Stimulated activated CD4-positive, alpha-beta T cell treated with anti-CD3 and anti-CD28 coated beads, Interleukin-4, amount 100 ng/mL, for 4 hours (primary cell): Measurements from ENCODE around the gene APPL1.

Source experiments
- DNase-seq, 2 experiments: peaks; one replicate each; pipeline ENCODE4 v3.0.0-alpha.2; 2020

The APPL1 gene

GRCh38 chr3:57227204-57227929, at the start of gene APPL1:
Gene APPL1, plus strand, starts transcription at chr3:57227729. Its CDS starts 155 bp downstream, at chr3:57227884.
- DNase-seq: peak; percentile 83 to 90

GRCh38 chr3:57179580-57180410, 47.7 kb upstream of the APPL1 start:
- DNase-seq: no peak

GRCh38 chr3:57184526-57184925, 43.0 kb upstream of the APPL1 start:
- DNase-seq: no peak

- no peak for DNase-seq
Observed at GRCh38 chr3:57192028-57192427, 35.5 kb upstream of the APPL1 start.

- DNase-seq: no peak
Observed at GRCh38 chr3:57194641-57195040, 32.9 kb upstream of the APPL1 start.

GRCh38 chr3:57199895-57200297, 27.6 kb upstream of the APPL1 start, which contains the start of gene HESX1:
Gene HESX1, minus strand, starts transcription at chr3:57199978. Its CDS starts 60 bp downstream, at chr3:57199918.
- no peak for DNase-seq

GRCh38 chr3:57206423-57206822, 21.1 kb upstream of the APPL1 start:
- no peak for DNase-seq

GRCh38 chr3:57221883-57222282, 5.6 kb upstream of the APPL1 start:
- no peak for DNase-seq

GRCh38 chr3:57224856-57225255, 2.7 kb upstream of the APPL1 start:
- no peak for DNase-seq

- DNase-seq: no peak
Observed at GRCh38 chr3:57226176-57226575, 1.4 kb upstream of the APPL1 start.

- peak; percentile 21 to 32 for DNase-seq
Observed at GRCh38 chr3:57227930-57228751, 612 bp downstream of the APPL1 start.

- DNase-seq: no peak
Observed at GRCh38 chr3:57230006-57230405, 2.5 kb downstream of the APPL1 start.

- DNase-seq: no peak
Observed at GRCh38 chr3:57233799-57234198, 6.3 kb downstream of the APPL1 start.

GRCh38 chr3:57234613-57235575, 7.4 kb downstream of the APPL1 start:
- DNase-seq: no peak

- no peak for DNase-seq
Observed at GRCh38 chr3:57244946-57245345, 17.4 kb downstream of the APPL1 start.

GRCh38 chr3:57252404-57252803, 24.9 kb downstream of the APPL1 start:
- no peak for DNase-seq

GRCh38 chr3:57256844-57257243, 29.3 kb downstream of the APPL1 start:
- DNase-seq: no peak

GRCh38 chr3:57257678-57258077, 30.1 kb downstream of the APPL1 start:
- DNase-seq: no peak

- DNase-seq: no peak
Observed at GRCh38 chr3:57261119-57261518, 33.6 kb downstream of the APPL1 start.

- DNase-seq: no peak
Observed at GRCh38 chr3:57261929-57262328, 34.4 kb downstream of the APPL1 start.

- no peak for DNase-seq
Observed at GRCh38 chr3:57268416-57268815, 40.9 kb downstream of the APPL1 start.

- DNase-seq: no peak
Observed at GRCh38 chr3:57274845-57275244, 47.3 kb downstream of the APPL1 start.
